ENCODE results near the gene STON1. TPM values are rescaled to one million over a fixed set of nuclear protein-coding genes. Genes with fewer than 3 reads are reported as not detected.
A peak's percentile ranks its signal among the peaks of the same experiment; 100 is the strongest.

STON1 gene
- total RNA-seq, result 10 to 100 TPM; 21.7 to 45.6 (median 35.1) TPM

- no peaks in the 10 kb centered on the region for H3K4me1 ChIP-seq
- H3K27ac ChIP-seq, result peak within 1 kb of the TSS; percentile 74 to 91
- no peaks in the 10 kb centered on the region for H3K36me3 ChIP-seq
- H3K4me3 ChIP-seq, result peak within 1 kb of the TSS; percentile 82 to 86 (median 86)
- H3K27me3 ChIP-seq, result no peaks in the 10 kb centered on the region
- no peaks in the 10 kb centered on the region for H3K9me3 ChIP-seq
- TF ChIP-seq POLR2AphosphoS5 (IDR thresholded peaks at IDR 0.05), result no peak
- no peak for TF ChIP-seq POLR2A (IDR thresholded peaks at IDR 0.05)
- TF ChIP-seq CTCF (IDR thresholded peaks at IDR 0.05), result no peak
- intact Hi-C loops (cut with DNase I; ENCODE audit: low total_unique reads), result no loop called here
- no peak for DNase-seq (ENCODE audit: low spot score in 2 of 2)
Observed at GRCh38 chr2:48530033-48530811, at the start of gene STON1. Gene STON1 (plus strand): TSS chr2:48530154. CDS start chr2:48580634, 50,480 bp downstream.

GRCh38 chr2:48480526-48480925 is 49.4 kb upstream of the STON1 start:
- Histone ChIP-seq H3K4me1 (no peaks in the 10 kb centered on the region), H3K4me3 (no peak overlapping the region), H3K27me3 (no peaks in the 10 kb centered on the region), H3K36me3 (no peaks in the 10 kb centered on the region), H3K27ac (no peak overlapping the region), H3K9me3 (no peaks in the 10 kb centered on the region)
- intact Hi-C loops (cut with DNase I; ENCODE audit: low total_unique reads), result no loop called here
- TF ChIP-seq CTCF (IDR thresholded peaks at IDR 0.05) (no peak), POLR2AphosphoS5 (IDR thresholded peaks at IDR 0.05) (no peak), POLR2A (IDR thresholded peaks at IDR 0.05) (no peak)
- no peak for DNase-seq (ENCODE audit: low spot score in 2 of 2)

- no peaks in the 10 kb centered on the region for H3K9me3 ChIP-seq
- intact Hi-C loops (cut with DNase I; ENCODE audit: low total_unique reads), result no loop called here
- no peaks in the 10 kb centered on the region for H3K27me3 ChIP-seq
- H3K4me1 ChIP-seq, result no peaks in the 10 kb centered on the region
- H3K4me3 ChIP-seq, result no peak overlapping the region
- TF ChIP-seq POLR2AphosphoS5 (IDR thresholded peaks at IDR 0.05) (no peak), CTCF (IDR thresholded peaks at IDR 0.05) (no peak), POLR2A (IDR thresholded peaks at IDR 0.05) (no peak)
- H3K27ac ChIP-seq, result no peak overlapping the region
- no peaks in the 10 kb centered on the region for H3K36me3 ChIP-seq
- no peak for DNase-seq (ENCODE audit: low spot score in 2 of 2)
Observed at GRCh38 chr2:48482313-48482712, 47.6 kb upstream of the STON1 start.

- no peaks in the 10 kb centered on the region for H3K4me1 ChIP-seq
- DNase-seq (ENCODE audit: low spot score in 2 of 2), result no peak
- intact Hi-C loops (cut with DNase I; ENCODE audit: low total_unique reads), result no loop called here
- no peak for TF ChIP-seq POLR2AphosphoS5 (IDR thresholded peaks at IDR 0.05)
- no peak for TF ChIP-seq POLR2A (IDR thresholded peaks at IDR 0.05)
- TF ChIP-seq CTCF (IDR thresholded peaks at IDR 0.05), result no peak
- H3K9me3 ChIP-seq, result no peaks in the 10 kb centered on the region
- no peak overlapping the region for H3K27ac ChIP-seq
- no peak overlapping the region for H3K4me3 ChIP-seq
- H3K27me3 ChIP-seq, result no peaks in the 10 kb centered on the region
- H3K36me3 ChIP-seq, result no peaks in the 10 kb centered on the region
Observed at GRCh38 chr2:48482769-48483168, 47.2 kb upstream of the STON1 start.

GRCh38 chr2:48483506-48483905 is 46.4 kb upstream of the STON1 start:
- H3K9me3 ChIP-seq, result no peaks in the 10 kb centered on the region
- H3K4me1 ChIP-seq, result no peaks in the 10 kb centered on the region
- no peak overlapping the region for H3K27ac ChIP-seq
- no peaks in the 10 kb centered on the region for H3K27me3 ChIP-seq
- no peak for DNase-seq (ENCODE audit: low spot score in 2 of 2)
- intact Hi-C loops (cut with DNase I; ENCODE audit: low total_unique reads), result no loop called here
- H3K36me3 ChIP-seq, result no peaks in the 10 kb centered on the region
- H3K4me3 ChIP-seq, result no peak overlapping the region
- TF ChIP-seq POLR2AphosphoS5 (IDR thresholded peaks at IDR 0.05), result no peak
- TF ChIP-seq POLR2A (IDR thresholded peaks at IDR 0.05), result no peak
- no peak for TF ChIP-seq CTCF (IDR thresholded peaks at IDR 0.05)

Data from breast epithelium (tissue), 4 donors.